Activated CD4-positive, alpha-beta T cell treated with anti-CD3 and anti-CD28 coated beads, Interleukin-2, amount 10 ng/mL, durations not matched to agents 24 days and 14 days (primary cell): ENCODE measurements around the gene NRP1. TPM values are rescaled to one million over a fixed set of nuclear protein-coding genes. Genes with fewer than 3 reads are reported as not detected.

ENCODE experiments used
- DNase-seq: peaks from one replicate; pipeline ENCODE4 v3.0.0; 2022
- H3K27ac Mint-ChIP-seq: one replicate; pipeline ENCODE4 v1.8.0; 2022; ENCODE audit warnings: mild to moderate bottlenecking, mixed read lengths
- H3K27me3 Mint-ChIP-seq: one replicate; pipeline ENCODE4 v1.8.0; 2022; ENCODE audit warnings: mixed read lengths
- H3K36me3 Mint-ChIP-seq: one replicate; pipeline ENCODE4 v1.8.0; 2022; ENCODE audit warnings: low read depth, mild to moderate bottlenecking, mixed read lengths
- H3K4me1 Mint-ChIP-seq: one replicate; pipeline ENCODE4 v1.8.0; 2021; ENCODE audit warnings: mixed read lengths
- H3K4me3 Mint-ChIP-seq: one replicate; pipeline ENCODE4 v1.8.0; 2022; ENCODE audit warnings: mild to moderate bottlenecking, moderate library complexity, mixed read lengths
- H3K9me3 Mint-ChIP-seq: one replicate; pipeline ENCODE4 v1.8.0; 2021; ENCODE audit warnings: mixed read lengths
- intact Hi-C: fragments of 100-400 bp; cut with micrococcal nuclease; formaldehyde crosslinking; loops from one replicate; pipeline ENCODE4 v1.15.1; 2023
- total RNA-seq: library from RNA; stranded (reverse); gene quantifications from 2 replicates; pipeline ENCODE4 v1.2.3, GENCODE V29; 2022

NRP1 gene
- total RNA-seq, 1 donor from 2014 or later, result 5.0 TPM

DNA sequence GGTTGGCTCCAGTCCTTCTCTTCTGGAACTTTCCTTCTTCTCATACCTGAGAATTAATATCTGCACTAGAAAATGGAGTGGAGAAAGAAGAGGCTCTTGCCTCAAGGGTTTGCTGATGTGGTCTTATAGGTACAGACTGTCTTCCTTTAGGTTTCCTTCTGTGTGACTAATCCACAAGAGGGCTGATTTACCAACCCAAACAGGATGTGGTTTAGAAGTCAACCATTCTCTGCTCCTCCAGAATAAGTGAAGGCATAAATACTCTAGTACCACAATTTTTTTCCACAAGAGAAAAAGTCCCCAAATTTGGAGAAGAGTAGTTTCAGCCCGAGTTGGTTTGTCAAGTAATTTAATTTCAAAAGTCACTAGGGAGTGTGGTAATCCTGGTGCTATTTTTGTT, 85.8 kb downstream of the NRP1 start:
- peak overlapping the region; percentile 68 for H3K4me3 Mint-ChIP-seq
- intact Hi-C loops, result loop anchor here (1.0 to 2.0 kb wide), 5 partner anchors 16 to 1034 kb away; no protein-coding TSS in a partner anchor
- peaks cover 9% of the 10 kb centered on the region for H3K9me3 Mint-ChIP-seq
- DNase-seq, result peak; percentile 86
- peaks cover 15% of the 10 kb centered on the region for H3K36me3 Mint-ChIP-seq
- H3K27me3 Mint-ChIP-seq, result peaks cover 12% of the 10 kb centered on the region
- peaks cover 65% of the 10 kb centered on the region for H3K4me1 Mint-ChIP-seq
- H3K27ac Mint-ChIP-seq, result peak overlapping the region; percentile 78

GRCh38 chr10:33247221-33247922, 87.1 kb downstream of the NRP1 start:
- no peak for DNase-seq
- Mint-ChIP-seq H3K4me1 (peaks cover 53% of the 10 kb centered on the region), H3K36me3 (peaks cover 8% of the 10 kb centered on the region), H3K27me3 (peaks cover 14% of the 10 kb centered on the region), H3K4me3 (no peak overlapping the region), H3K27ac (no peak overlapping the region), H3K9me3 (peaks cover 9% of the 10 kb centered on the region)
- intact Hi-C loops, result no loop called here

GRCh38 chr10:33245343-33245742, 89.1 kb downstream of the NRP1 start:
- DNase-seq, result no peak
- Mint-ChIP-seq H3K4me1 (peaks cover 36% of the 10 kb centered on the region), H3K36me3 (peaks cover 2% of the 10 kb centered on the region), H3K9me3 (no peaks in the 10 kb centered on the region), H3K27ac (no peak overlapping the region), H3K4me3 (no peak overlapping the region), H3K27me3 (peaks cover 22% of the 10 kb centered on the region)
- intact Hi-C loops, result loop anchor here (2.0 kb wide), 1 partner anchor 53 kb away; no protein-coding TSS in a partner anchor

DNA sequence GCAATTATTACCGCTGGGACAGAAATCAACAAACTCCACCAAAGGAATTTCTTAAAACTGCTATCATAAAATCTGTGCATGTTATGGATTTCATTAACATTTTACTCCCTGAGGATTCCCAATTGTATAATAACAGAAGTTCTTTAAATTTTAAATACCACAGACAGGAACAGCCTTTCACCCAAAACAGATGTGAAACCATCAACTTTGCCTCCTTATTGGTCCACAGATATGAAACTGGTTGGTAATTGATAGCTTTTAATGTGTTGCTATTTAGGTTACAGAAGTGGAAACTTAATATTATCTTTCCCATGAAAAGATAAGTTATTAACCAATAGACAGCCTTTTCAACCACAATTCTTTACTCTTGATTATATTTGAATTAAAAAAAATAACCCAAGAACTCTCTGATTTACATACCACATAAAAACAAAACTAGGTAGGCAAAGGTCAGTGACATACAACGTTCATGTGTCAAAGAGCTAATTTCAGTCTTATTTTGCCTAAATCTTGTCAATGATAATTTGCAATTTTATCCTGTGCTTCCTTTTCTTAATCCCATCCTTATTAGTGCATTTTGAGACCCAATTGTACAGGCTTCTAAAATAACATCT, 90.0 kb downstream of the NRP1 start:
- no peak for DNase-seq
- Mint-ChIP-seq H3K27me3 (peaks cover 25% of the 10 kb centered on the region), H3K27ac (no peak overlapping the region), H3K36me3 (no peaks in the 10 kb centered on the region), H3K4me3 (no peak overlapping the region), H3K4me1 (peaks cover 30% of the 10 kb centered on the region), H3K9me3 (no peaks in the 10 kb centered on the region)
- intact Hi-C loops, result loop anchor here (2.0 kb wide), 1 partner anchor 52 kb away; no protein-coding TSS in a partner anchor

- H3K27ac Mint-ChIP-seq, result no peak overlapping the region
- intact Hi-C loops, result loop anchor here (2.0 kb wide), 1 partner anchor 51 kb away; no protein-coding TSS in a partner anchor
- H3K36me3 Mint-ChIP-seq, result no peaks in the 10 kb centered on the region
- H3K4me3 Mint-ChIP-seq, result no peak overlapping the region
- H3K9me3 Mint-ChIP-seq, result no peaks in the 10 kb centered on the region
- peaks cover 22% of the 10 kb centered on the region for H3K4me1 Mint-ChIP-seq
- no peak for DNase-seq
- peaks cover 24% of the 10 kb centered on the region for H3K27me3 Mint-ChIP-seq
Measured at GRCh38 chr10:33243703-33244102, 90.8 kb downstream of the NRP1 start.

GRCh38 chr10:33242931-33243330, 91.5 kb downstream of the NRP1 start:
- intact Hi-C loops, result no loop called here
- H3K36me3 Mint-ChIP-seq, result no peaks in the 10 kb centered on the region
- DNase-seq, result no peak

GRCh38 chr10:33241351-33241750, 93.1 kb downstream of the NRP1 start:
- Mint-ChIP-seq H3K27me3 (peaks cover 26% of the 10 kb centered on the region), H3K9me3 (no peaks in the 10 kb centered on the region), H3K36me3 (no peaks in the 10 kb centered on the region), H3K4me1 (peaks cover 12% of the 10 kb centered on the region), H3K27ac (no peak overlapping the region), H3K4me3 (no peak overlapping the region)
- DNase-seq, result no peak
- intact Hi-C loops, result no loop called here

More at GRCh38 chr10:33242931-33243330, 91.5 kb downstream of the NRP1 start:
- peaks cover 26% of the 10 kb centered on the region for H3K27me3 Mint-ChIP-seq
- H3K4me3 Mint-ChIP-seq, result no peak overlapping the region
- H3K9me3 Mint-ChIP-seq, result no peaks in the 10 kb centered on the region
- peaks cover 14% of the 10 kb centered on the region for H3K4me1 Mint-ChIP-seq
- no peak overlapping the region for H3K27ac Mint-ChIP-seq

DNA sequence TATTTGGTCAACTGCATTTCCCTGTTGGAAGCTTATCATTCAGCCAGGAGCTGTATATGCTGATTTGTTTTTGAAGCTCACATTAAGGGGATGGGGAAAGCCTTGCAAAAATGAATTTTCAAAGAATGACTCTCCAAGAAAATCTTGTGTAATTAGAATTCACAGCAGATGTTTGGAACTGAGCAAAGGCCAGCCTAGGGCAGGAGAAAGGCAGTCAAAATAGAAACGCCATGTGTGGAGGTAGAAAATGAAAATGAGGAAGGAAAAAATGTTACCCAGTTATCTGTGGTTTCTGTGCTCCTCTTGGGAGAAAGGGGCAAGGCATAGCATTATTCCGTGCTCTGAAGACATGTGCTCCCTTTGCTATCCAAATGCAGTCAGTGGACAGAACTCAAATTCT, 93.5 kb downstream of the NRP1 start:
- no peak overlapping the region for H3K27ac Mint-ChIP-seq
- DNase-seq, result no peak
- H3K36me3 Mint-ChIP-seq, result no peaks in the 10 kb centered on the region
- intact Hi-C loops, result no loop called here
- no peak overlapping the region for H3K4me3 Mint-ChIP-seq
- no peaks in the 10 kb centered on the region for H3K9me3 Mint-ChIP-seq
- peaks cover 24% of the 10 kb centered on the region for H3K27me3 Mint-ChIP-seq
- H3K4me1 Mint-ChIP-seq, result peaks cover 10% of the 10 kb centered on the region

GRCh38 chr10:33240258-33240657, 94.2 kb downstream of the NRP1 start:
- Mint-ChIP-seq H3K4me3 (no peak overlapping the region), H3K4me1 (peaks cover 10% of the 10 kb centered on the region), H3K36me3 (no peaks in the 10 kb centered on the region), H3K27ac (no peak overlapping the region), H3K9me3 (no peaks in the 10 kb centered on the region), H3K27me3 (peaks cover 28% of the 10 kb centered on the region)
- no peak for DNase-seq
- intact Hi-C loops, result no loop called here

GRCh38 chr10:33239257-33239656, 95.2 kb downstream of the NRP1 start:
- intact Hi-C loops, result no loop called here
- DNase-seq, result no peak
- H3K4me1 Mint-ChIP-seq, result peaks cover 2% of the 10 kb centered on the region
- H3K27ac Mint-ChIP-seq, result no peak overlapping the region
- H3K27me3 Mint-ChIP-seq, result peaks cover 34% of the 10 kb centered on the region
- no peak overlapping the region for H3K4me3 Mint-ChIP-seq
- no peaks in the 10 kb centered on the region for H3K9me3 Mint-ChIP-seq
- no peaks in the 10 kb centered on the region for H3K36me3 Mint-ChIP-seq

GRCh38 chr10:33238643-33239042, 95.8 kb downstream of the NRP1 start:
- H3K27ac Mint-ChIP-seq, result no peak overlapping the region
- intact Hi-C loops, result no loop called here

GRCh38 chr10:33237736-33238624, 96.5 kb downstream of the NRP1 start:
- no peaks in the 10 kb centered on the region for H3K9me3 Mint-ChIP-seq
- H3K36me3 Mint-ChIP-seq, result no peaks in the 10 kb centered on the region
- H3K27me3 Mint-ChIP-seq, result peaks cover 28% of the 10 kb centered on the region
- no peak overlapping the region for H3K27ac Mint-ChIP-seq
- intact Hi-C loops, result no loop called here
- no peak overlapping the region for H3K4me3 Mint-ChIP-seq
- DNase-seq, result no peak
- H3K4me1 Mint-ChIP-seq, result no peaks in the 10 kb centered on the region

More at GRCh38 chr10:33238643-33239042, 95.8 kb downstream of the NRP1 start:
- Mint-ChIP-seq H3K4me3 (no peak overlapping the region), H3K36me3 (no peaks in the 10 kb centered on the region), H3K9me3 (no peaks in the 10 kb centered on the region), H3K4me1 (no peaks in the 10 kb centered on the region), H3K27me3 (peaks cover 30% of the 10 kb centered on the region)
- no peak for DNase-seq

DNA sequence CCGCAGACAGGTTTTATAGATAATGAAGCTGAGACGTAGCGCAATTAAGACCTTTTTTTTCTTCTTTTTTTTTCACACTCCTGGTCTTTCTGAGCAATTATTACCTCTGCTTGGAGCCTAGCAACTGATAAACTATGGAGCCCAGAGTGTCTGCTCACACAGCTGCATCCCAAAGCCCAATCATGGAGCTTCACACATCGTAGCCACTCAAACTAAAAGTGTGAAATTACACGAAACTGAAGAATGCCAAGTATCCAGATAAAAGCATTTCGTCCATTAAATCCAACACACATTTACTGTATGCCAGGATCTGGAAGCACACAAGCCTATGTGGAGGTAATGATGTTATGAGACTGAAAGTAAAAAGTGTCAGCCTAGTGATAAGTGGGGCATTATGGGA, 97.6 kb downstream of the NRP1 start:
- H3K27ac Mint-ChIP-seq, result no peak overlapping the region
- no peaks in the 10 kb centered on the region for H3K36me3 Mint-ChIP-seq
- no peak for DNase-seq
- no peak overlapping the region for H3K4me3 Mint-ChIP-seq
- no peaks in the 10 kb centered on the region for H3K4me1 Mint-ChIP-seq
- no peaks in the 10 kb centered on the region for H3K9me3 Mint-ChIP-seq
- H3K27me3 Mint-ChIP-seq, result peaks cover 29% of the 10 kb centered on the region
- intact Hi-C loops, result no loop called here

- DNase-seq, result no peak
- Mint-ChIP-seq H3K4me1 (no peaks in the 10 kb centered on the region), H3K4me3 (no peak overlapping the region), H3K9me3 (no peaks in the 10 kb centered on the region), H3K27ac (no peak overlapping the region), H3K27me3 (peaks cover 28% of the 10 kb centered on the region), H3K36me3 (no peaks in the 10 kb centered on the region)
- intact Hi-C loops, result no loop called here
Measured at GRCh38 chr10:33235951-33236350, 98.5 kb downstream of the NRP1 start.
